Endometrium (tissue), 2 donors: ENCODE data around the gene SV2A.
"Not testable (repeated sequence)": the region's sequence is repeated elsewhere in the genome, so short reads cannot be mapped to it uniquely, and the experiment has no call there.

ENCODE experiments used
- FAIRE-seq: peaks from 2 replicates; lab custom pipeline; 2012; peaks lifted over from hg19 to GRCh38; lab: Jason Lieb, UNC
- donor health status: control.
- donor health status: control.

SV2A gene

GRCh38 chr1:149917571-149918144 is at the start of gene SV2A:
TSS of gene SV2A (minus strand) at chr1:149917844. CDS start at chr1:149913840, 4,004 bp downstream.
- FAIRE-seq: no peak

GRCh38 chr1:149967041-149967440 is 49.4 kb upstream of the SV2A start:
- FAIRE-seq: no peak

- FAIRE-seq: no peak
These were observed 48.8 kb upstream of the SV2A start for GRCh38 chr1:149966405-149966804.

GRCh38 chr1:149965440-149965839 is 47.8 kb upstream of the SV2A start:
- no peak for FAIRE-seq

GRCh38 chr1:149963358-149963757 is 45.7 kb upstream of the SV2A start:
- no peak for FAIRE-seq

GRCh38 chr1:149962736-149963135 is 45.1 kb upstream of the SV2A start:
- FAIRE-seq: no peak

- no peak for FAIRE-seq
These were observed 44.5 kb upstream of the SV2A start for GRCh38 chr1:149962039-149962647.

GRCh38 chr1:149957548-149957947 is 39.9 kb upstream of the SV2A start:
- FAIRE-seq: not testable (repeated sequence)

GRCh38 chr1:149949911-149950310 is 32.3 kb upstream of the SV2A start:
- FAIRE-seq: no peak

- FAIRE-seq: no peak
These were observed 27.6 kb upstream of the SV2A start for GRCh38 chr1:149945206-149945605.

GRCh38 chr1:149942885-149943284 is 25.2 kb upstream of the SV2A start:
- no peak for FAIRE-seq

GRCh38 chr1:149942207-149942606 is 24.6 kb upstream of the SV2A start:
- no peak for FAIRE-seq

- no peak for FAIRE-seq
These were observed 22.8 kb upstream of the SV2A start for GRCh38 chr1:149940427-149940826.

- FAIRE-seq: not testable (repeated sequence)
These were observed 21.0 kb upstream of the SV2A start for GRCh38 chr1:149938668-149939003.

GRCh38 chr1:149937759-149938158 is 20.1 kb upstream of the SV2A start:
- no peak for FAIRE-seq

GRCh38 chr1:149936992-149937705 is 19.5 kb upstream of the SV2A start:
- FAIRE-seq: no peak

GRCh38 chr1:149936170-149936991 is 18.7 kb upstream of the SV2A start, which contains the start of gene MTMR11:
TSS of gene MTMR11 (minus strand) at chr1:149936879. CDS start at chr1:149936647, 232 bp downstream.
- FAIRE-seq: no peak

GRCh38 chr1:149934356-149934755 is 16.7 kb upstream of the SV2A start:
- no peak for FAIRE-seq

- FAIRE-seq: no peak
These were observed 15.6 kb upstream of the SV2A start for GRCh38 chr1:149933208-149933607.

GRCh38 chr1:149932474-149932873 is 14.8 kb upstream of the SV2A start:
- FAIRE-seq: no peak

GRCh38 chr1:149931212-149931790 is 13.7 kb upstream of the SV2A start:
- FAIRE-seq: no peak

GRCh38 chr1:149929856-149930255 is 12.2 kb upstream of the SV2A start:
- no peak for FAIRE-seq
